Tibial nerve (tissue), 4 donors: ENCODE measurements around the gene YIPF5.

Experiments used
- EP300 ChIP-seq, 2 donors: sonication (generic); formaldehyde crosslinking; IDR thresholded peaks; one replicate each; pipeline ENCODE4 v1.6.1; 2017; ENCODE audit warnings: antibody characterized with exemption in 2 of 2, mild to moderate bottlenecking in 1 of 2
- POLR2A ChIP-seq, 2 donors: fragments of 450-650 bp; IDR thresholded peaks; one replicate each; pipeline ENCODE4 v1.6.1; 2017; ENCODE audit warnings: antibody characterized with exemption in 2 of 2, mild to moderate bottlenecking in 2 of 2, moderate library complexity in 2 of 2
- TF ChIP-seq, protein P1 (sequence below), 5 experiments: fragments of 200-600 bp in 3 of 5; fragments of 450-650 bp in 2 of 5; sonication (generic) in 3 of 5; IDR thresholded peaks; one replicate each; pipeline ENCODE4 v1.5.1; 2016 to 2019; ENCODE audit warnings: antibody characterized with exemption in 5 of 5, mild to moderate bottlenecking in 3 of 5, moderate library complexity in 2 of 5

- TF ChIP-seq POLR2A (IDR thresholded peaks at IDR 0.05) (no peak), EP300 (IDR thresholded peaks at IDR 0.05) (no peak)
- TF ChIP-seq, protein P1, sequence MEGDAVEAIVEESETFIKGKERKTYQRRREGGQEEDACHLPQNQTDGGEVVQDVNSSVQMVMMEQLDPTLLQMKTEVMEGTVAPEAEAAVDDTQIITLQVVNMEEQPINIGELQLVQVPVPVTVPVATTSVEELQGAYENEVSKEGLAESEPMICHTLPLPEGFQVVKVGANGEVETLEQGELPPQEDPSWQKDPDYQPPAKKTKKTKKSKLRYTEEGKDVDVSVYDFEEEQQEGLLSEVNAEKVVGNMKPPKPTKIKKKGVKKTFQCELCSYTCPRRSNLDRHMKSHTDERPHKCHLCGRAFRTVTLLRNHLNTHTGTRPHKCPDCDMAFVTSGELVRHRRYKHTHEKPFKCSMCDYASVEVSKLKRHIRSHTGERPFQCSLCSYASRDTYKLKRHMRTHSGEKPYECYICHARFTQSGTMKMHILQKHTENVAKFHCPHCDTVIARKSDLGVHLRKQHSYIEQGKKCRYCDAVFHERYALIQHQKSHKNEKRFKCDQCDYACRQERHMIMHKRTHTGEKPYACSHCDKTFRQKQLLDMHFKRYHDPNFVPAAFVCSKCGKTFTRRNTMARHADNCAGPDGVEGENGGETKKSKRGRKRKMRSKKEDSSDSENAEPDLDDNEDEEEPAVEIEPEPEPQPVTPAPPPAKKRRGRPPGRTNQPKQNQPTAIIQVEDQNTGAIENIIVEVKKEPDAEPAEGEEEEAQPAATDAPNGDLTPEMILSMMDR (IDR thresholded peaks at IDR 0.05), result no peak
These were observed 39.2 kb downstream of the YIPF5 start for GRCh38 chr5:144131261-144131660.
